ENCODE measurements around the gene SLC29A3. TPM values are rescaled to one million over a fixed set of nuclear protein-coding genes. Genes with fewer than 3 reads are reported as not detected.

Gene SLC29A3
- total and polyA plus RNA-seq, 2 experiments from 2014 or later = 10.3 to 12.3 TPM

- no peaks in the 10 kb centered on the region; the same call in 2 of the 3 replicates for H3K9me3 Mint-ChIP-seq
- H3K4me3 Mint-ChIP-seq = no peak overlapping the region
- H3K4me1 Mint-ChIP-seq = peaks cover 66% of the 10 kb centered on the region
- Histone ChIP-seq H3K27ac (ENCODE audit: low read depth) (no peak overlapping the region), H3F3A (replicated peaks; ENCODE audit: low read depth) (peaks cover 7% of the 10 kb centered on the region), H3K79me2 (replicated peaks; ENCODE audit: insufficient read depth) (peaks cover 40% of the 10 kb centered on the region), H3K9me2 (ENCODE audit: insufficient read depth) (no peaks in the 10 kb centered on the region), H3K4me1 (ENCODE audit: insufficient read depth) (peaks cover 35% of the 10 kb centered on the region), H2AFZ (no peak overlapping the region), H3K4me3 (no peak overlapping the region), H3K36me3 (ENCODE audit: insufficient read depth) (no peaks in the 10 kb centered on the region), H4K20me1 (replicated peaks; ENCODE audit: insufficient read depth) (no peaks in the 10 kb centered on the region; the same call in 1 of the 2 replicates), H3K27me3 (ENCODE audit: insufficient read depth) (no peaks in the 10 kb centered on the region), H3K4me2 (no peak overlapping the region)
- no peak for ATAC-seq
- TF ChIP-seq, protein P1, sequence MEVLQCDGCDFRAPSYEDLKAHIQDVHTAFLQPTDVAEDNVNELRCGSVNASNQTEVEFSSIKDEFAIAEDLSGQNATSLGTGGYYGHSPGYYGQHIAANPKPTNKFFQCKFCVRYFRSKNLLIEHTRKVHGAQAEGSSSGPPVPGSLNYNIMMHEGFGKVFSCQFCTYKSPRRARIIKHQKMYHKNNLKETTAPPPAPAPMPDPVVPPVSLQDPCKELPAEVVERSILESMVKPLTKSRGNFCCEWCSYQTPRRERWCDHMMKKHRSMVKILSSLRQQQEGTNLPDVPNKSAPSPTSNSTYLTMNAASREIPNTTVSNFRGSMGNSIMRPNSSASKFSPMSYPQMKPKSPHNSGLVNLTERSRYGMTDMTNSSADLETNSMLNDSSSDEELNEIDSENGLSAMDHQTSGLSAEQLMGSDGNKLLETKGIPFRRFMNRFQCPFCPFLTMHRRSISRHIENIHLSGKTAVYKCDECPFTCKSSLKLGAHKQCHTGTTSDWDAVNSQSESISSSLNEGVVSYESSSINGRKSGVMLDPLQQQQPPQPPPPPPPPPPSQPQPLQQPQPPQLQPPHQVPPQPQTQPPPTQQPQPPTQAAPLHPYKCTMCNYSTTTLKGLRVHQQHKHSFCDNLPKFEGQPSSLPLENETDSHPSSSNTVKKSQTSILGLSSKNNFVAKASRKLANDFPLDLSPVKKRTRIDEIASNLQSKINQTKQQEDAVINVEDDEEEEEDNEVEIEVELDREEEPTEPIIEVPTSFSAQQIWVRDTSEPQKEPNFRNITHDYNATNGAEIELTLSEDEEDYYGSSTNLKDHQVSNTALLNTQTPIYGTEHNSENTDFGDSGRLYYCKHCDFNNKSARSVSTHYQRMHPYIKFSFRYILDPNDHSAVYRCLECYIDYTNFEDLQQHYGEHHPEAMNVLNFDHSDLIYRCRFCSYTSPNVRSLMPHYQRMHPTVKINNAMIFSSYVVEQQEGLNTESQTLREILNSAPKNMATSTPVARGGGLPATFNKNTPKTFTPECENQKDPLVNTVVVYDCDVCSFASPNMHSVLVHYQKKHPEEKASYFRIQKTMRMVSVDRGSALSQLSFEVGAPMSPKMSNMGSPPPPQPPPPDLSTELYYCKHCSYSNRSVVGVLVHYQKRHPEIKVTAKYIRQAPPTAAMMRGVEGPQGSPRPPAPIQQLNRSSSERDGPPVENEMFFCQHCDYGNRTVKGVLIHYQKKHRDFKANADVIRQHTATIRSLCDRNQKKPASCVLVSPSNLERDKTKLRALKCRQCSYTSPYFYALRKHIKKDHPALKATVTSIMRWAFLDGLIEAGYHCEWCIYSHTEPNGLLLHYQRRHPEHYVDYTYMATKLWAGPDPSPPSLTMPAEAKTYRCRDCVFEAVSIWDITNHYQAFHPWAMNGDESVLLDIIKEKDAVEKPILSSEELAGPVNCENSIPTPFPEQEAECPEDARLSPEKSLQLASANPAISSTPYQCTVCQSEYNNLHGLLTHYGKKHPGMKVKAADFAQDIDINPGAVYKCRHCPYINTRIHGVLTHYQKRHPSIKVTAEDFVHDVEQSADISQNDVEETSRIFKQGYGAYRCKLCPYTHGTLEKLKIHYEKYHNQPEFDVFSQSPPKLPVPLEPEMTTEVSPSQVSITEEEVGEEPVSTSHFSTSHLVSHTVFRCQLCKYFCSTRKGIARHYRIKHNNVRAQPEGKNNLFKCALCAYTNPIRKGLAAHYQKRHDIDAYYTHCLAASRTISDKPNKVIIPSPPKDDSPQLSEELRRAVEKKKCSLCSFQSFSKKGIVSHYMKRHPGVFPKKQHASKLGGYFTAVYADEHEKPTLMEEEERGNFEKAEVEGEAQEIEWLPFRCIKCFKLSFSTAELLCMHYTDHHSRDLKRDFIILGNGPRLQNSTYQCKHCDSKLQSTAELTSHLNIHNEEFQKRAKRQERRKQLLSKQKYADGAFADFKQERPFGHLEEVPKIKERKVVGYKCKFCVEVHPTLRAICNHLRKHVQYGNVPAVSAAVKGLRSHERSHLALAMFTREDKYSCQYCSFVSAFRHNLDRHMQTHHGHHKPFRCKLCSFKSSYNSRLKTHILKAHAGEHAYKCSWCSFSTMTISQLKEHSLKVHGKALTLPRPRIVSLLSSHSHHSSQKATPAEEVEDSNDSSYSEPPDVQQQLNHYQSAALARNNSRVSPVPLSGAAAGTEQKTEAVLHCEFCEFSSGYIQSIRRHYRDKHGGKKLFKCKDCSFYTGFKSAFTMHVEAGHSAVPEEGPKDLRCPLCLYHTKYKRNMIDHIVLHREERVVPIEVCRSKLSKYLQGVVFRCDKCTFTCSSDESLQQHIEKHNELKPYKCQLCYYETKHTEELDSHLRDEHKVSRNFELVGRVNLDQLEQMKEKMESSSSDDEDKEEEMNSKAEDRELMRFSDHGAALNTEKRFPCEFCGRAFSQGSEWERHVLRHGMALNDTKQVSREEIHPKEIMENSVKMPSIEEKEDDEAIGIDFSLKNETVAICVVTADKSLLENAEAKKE (CRISPR knock-in tag; IDR thresholded peaks at IDR 0.05) = no peak
- TF ChIP-seq, protein P2, sequence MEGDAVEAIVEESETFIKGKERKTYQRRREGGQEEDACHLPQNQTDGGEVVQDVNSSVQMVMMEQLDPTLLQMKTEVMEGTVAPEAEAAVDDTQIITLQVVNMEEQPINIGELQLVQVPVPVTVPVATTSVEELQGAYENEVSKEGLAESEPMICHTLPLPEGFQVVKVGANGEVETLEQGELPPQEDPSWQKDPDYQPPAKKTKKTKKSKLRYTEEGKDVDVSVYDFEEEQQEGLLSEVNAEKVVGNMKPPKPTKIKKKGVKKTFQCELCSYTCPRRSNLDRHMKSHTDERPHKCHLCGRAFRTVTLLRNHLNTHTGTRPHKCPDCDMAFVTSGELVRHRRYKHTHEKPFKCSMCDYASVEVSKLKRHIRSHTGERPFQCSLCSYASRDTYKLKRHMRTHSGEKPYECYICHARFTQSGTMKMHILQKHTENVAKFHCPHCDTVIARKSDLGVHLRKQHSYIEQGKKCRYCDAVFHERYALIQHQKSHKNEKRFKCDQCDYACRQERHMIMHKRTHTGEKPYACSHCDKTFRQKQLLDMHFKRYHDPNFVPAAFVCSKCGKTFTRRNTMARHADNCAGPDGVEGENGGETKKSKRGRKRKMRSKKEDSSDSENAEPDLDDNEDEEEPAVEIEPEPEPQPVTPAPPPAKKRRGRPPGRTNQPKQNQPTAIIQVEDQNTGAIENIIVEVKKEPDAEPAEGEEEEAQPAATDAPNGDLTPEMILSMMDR (conservative IDR thresholded peaks at IDR 0.05; ENCODE audit: low read depth in 2 of 2) = no peak
- TF ChIP-seq, protein P3, sequence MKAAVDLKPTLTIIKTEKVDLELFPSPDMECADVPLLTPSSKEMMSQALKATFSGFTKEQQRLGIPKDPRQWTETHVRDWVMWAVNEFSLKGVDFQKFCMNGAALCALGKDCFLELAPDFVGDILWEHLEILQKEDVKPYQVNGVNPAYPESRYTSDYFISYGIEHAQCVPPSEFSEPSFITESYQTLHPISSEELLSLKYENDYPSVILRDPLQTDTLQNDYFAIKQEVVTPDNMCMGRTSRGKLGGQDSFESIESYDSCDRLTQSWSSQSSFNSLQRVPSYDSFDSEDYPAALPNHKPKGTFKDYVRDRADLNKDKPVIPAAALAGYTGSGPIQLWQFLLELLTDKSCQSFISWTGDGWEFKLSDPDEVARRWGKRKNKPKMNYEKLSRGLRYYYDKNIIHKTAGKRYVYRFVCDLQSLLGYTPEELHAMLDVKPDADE (IDR thresholded peaks at IDR 0.05) = no peak
- no peak for TF ChIP-seq CREB1 (CRISPR knock-in tag; IDR thresholded peaks at IDR 0.05; ENCODE audit: low read depth)
- no peak for DNase-seq (ENCODE audit: low spot score)
- H3K27me3 Mint-ChIP-seq (ENCODE audit: insufficient read depth, low read depth, poor library complexity) = peaks cover 20% of the 10 kb centered on the region
- peak overlapping the region; percentile 80; the same call in 1 of the 2 replicates for H3K27ac Mint-ChIP-seq
- no peaks in the 10 kb centered on the region; the same call in 2 of the 3 replicates for H3K36me3 Mint-ChIP-seq (ENCODE audit: low read depth)
Observed at GRCh38 chr10:71271662-71272055, 47.4 kb upstream of the SLC29A3 start.

All from GM23338 (cell line).